HG03039 (cell line): ENCODE measurements around the gene GSTA5.
"Not testable (repeated sequence)": the region's sequence is repeated elsewhere in the genome, so short reads cannot be mapped to it uniquely, and the experiment has no call there.

Experiments
- ATAC-seq: cut with Tn5 transposase; IDR thresholded peaks from one replicate; pipeline ENCODE4 v1.9.1; 2021; ENCODE audit warnings: mild to moderate bottlenecking, moderate library complexity; ENCODE audit not compliant: unreplicated experiment

The GSTA5 gene

DNA sequence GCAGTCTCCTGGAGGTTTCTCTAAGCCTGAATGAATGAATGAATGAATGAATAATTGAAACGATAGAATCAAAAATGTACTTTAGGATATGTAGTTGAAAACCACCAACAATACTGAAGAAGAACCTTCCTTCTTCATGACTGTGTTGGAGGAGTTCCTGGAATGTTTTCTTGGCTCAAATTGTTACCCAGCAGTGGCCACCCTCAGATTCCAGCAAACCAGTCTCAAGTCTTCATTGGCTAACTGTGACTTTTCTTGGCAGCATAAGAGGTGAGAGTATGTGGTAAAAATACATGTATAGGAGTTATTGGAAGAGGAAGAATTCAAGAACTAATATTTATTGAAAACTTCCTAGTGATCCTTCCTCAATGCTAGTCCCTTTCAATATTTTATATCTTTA lies 41.3 kb downstream of the GSTA5 start:
- not testable (repeated sequence) for ATAC-seq

DNA sequence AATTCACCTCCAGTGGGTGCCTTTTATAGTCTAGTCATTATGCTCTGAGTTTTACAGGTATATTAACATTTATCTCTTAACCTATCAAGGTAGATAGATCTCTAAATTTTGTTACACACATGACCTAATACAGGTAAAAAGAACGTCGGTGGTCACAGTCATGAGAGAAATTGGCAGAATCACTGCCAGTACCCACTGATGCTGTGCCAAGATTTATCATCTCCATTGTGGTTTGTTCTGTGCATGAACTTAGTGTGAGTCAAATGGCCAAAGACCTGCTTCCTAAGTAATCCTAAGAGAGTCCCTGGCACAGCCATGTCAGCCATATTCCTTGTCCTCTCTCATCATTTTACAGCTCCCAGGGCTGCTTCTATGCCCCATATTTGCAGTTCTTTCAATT lies 46.2 kb downstream of the GSTA5 start:
- ATAC-seq = not testable (repeated sequence)

DNA sequence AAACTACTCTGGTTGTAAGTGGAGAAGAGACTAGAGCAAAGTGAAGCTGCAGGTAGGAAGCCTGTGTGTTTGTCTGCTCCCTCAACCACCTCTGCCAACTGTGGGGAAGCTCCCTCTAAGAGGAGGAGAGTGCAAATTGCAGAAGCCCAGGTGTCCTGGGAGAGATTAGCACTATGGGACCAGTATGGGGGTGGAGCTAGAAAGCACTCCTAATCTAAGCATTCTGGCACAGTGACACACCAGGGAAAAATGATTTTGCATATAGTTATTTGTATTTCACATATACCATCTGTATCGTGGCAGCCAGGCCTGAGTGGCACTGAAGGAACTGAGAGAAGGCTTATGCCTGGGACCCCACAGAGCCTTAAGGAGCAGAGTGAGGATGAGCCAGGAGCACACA lies 49.8 kb downstream of the GSTA5 start:
- ATAC-seq = no peak

DNA sequence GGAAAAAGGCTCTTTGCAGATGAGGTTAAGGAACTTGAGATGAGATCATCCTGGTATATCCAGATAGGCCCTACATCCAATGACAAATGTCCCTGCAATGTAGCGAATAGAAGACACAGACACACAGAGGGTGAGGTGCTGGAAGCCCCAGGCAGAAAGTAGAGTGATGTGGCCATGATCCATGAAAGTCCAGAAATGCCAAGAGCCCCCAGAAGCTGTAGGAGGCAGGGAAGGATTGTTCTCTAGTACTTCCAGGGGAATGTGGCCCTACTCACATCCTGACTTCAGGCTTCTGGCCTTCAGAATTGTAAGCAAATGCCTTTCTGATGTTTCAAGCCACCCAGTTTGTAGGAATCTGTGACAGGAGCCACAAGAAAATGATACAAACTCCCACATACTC lies 51.0 kb downstream of the GSTA5 start:
- not testable (repeated sequence) for ATAC-seq

DNA sequence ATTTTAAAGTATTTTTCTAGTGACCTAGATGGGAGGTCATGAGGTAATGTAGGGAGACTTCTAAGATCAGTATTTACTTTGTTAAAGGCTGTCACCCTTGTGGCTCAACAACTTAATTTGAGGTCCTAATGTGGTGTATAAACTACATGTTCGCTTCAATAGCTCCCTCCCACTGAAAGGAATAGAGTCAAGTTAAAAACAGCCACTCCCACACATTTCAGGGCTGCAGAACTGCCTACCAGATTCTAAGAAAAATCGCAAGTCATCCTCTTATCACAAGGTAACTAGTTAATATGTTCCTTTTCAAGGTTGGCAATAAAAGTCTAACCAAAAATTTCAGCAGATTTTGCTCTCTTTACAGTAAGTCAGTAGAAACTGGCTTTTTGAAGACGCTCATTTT lies 52.1 kb downstream of the GSTA5 start:
- ATAC-seq = no peak

DNA sequence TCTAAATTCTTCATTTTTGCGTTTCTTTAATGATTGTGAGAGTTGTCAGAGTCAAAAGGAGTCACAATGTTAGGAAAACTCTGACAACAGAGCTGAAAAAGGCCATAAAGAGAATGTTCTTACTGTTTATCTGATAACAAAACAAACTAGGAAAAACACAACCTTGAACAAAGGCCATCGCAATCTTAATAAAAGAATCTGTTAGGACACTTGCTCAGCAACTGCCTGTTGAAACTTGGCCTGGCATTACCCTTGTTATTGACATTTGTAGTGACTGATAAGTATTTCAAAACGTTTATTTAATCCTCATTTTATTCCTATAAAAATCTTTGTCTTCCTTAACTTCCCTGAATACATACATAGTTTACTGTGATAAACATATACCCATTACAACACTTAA lies 52.7 kb downstream of the GSTA5 start:
- ATAC-seq = no peak

DNA sequence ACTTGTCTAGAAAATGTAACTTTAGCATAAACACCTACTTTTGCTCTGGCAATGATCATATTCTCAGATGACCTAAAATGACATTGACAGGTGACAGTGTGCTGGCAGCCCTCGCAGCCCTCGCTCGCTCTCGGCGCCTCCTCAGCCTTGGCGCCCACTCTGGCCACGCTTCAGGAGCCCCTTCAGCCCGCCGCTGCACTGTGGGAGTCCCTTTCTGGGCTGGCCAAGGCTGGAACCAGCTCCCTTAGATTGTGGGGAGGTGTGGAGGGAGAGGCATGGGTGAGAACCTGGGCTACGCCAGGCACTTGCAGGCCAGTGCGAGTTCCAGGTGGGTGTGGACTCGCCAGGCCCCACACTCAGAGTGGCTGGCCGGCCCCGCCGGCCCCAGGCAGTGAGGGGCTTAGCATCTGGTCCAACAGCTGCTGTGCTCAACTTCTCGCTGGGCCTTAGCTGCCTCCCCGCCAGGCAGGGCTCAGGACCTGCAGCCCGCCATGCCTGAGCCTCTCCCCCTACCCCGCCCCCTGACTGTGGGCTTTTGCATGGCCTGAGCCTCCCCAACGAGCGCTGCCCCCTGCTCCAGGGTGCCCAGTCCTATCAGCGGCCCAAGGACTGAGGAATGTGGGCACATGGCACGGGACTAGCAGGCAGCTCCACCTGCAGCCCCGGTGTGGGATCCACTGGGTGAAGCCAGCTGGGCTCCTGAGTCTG lies 54.2 kb downstream of the GSTA5 start:
- ATAC-seq = no peak

DNA sequence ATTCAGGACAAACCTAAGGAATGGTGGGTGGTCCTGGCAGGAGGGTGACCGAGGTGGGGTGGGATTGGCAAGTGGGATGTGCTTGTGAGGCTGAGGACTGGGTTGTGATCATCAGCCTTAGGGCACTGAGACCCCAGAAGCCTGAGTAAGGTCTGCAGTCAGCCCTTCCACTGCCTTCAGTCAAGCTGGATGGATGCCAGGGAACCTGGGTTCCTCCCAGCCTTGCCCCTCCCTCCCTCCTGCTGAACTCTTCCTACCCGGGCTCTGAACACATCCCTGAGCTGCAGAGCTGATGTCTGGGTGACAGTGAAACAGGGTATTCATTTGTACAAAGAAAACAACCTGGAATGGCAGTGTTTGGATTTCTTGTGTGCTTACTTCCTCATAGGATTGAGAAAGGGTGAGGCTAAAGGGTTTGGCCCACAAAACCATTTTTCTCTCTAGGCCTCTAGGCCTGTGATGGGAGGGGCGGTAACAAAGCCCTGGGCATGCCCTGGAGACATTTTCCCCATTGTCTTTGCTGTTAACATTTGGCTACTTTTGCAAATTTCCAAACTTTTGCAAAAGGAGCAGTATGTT lies 57.8 kb downstream of the GSTA5 start:
- not testable (repeated sequence) for ATAC-seq

DNA sequence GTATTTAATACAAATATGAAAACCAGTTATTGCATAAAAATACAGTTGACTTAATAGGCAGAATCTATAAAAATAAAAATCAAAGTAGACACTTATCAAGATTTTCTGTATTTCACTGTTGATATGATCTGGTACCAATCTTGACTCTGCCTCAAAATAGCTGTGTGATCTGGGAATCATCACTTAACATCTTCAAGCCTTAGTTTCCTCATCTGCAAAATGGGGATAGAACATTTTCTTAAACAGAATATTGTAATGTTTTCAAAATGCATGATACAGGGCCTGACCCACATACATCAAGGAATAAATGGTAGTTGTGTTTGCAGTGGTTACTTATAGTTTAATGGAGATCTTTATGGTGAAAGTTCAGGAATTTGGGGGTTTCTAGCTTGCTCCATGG lies 58.4 kb downstream of the GSTA5 start:
- ATAC-seq = not testable (repeated sequence)
